ENCODE measurements around the gene MED13L.

DNA sequence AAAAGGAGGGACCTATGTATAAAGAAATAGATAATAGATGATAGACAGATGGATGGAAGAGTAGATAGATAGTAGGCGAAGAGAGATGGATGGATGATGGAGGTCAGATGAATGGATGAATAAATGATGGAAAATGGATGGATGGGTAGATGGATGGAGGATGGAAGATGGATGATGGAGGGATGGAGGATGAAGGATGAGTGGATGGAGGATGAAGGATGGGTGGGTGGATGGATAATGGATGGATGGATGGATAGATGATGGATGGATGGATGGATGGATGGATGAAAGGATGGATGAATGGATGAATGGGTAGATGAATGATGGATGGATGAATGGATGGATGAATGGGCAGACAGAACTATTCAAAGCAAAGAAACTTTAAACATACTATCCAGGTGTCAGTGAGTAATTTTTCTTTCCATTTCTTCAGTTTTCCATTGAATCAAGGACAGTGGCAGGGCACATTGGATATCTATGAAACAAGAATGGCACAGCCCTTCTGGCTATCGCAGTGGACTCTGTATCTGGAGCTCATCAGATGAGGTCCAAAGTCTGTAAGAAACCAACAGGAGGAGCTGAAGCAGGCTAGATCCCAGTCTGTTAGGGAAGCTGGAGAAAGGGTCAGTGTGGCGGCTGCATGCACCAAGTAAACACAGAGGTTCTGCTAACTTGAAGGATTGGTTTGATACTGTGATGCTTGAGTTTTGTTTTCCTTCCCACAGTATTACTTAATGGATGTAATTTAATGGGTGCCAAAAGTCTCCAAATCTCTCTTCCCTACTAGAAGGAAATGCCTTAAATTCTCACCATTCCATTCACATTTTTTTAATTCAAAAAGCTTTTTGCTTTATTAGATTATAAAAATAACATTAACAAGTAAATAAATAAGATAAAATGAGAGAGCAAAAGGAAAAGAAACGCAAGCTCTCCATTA is 18.1 kb upstream of the MED13L start:
- TF ChIP-seq, protein P1, sequence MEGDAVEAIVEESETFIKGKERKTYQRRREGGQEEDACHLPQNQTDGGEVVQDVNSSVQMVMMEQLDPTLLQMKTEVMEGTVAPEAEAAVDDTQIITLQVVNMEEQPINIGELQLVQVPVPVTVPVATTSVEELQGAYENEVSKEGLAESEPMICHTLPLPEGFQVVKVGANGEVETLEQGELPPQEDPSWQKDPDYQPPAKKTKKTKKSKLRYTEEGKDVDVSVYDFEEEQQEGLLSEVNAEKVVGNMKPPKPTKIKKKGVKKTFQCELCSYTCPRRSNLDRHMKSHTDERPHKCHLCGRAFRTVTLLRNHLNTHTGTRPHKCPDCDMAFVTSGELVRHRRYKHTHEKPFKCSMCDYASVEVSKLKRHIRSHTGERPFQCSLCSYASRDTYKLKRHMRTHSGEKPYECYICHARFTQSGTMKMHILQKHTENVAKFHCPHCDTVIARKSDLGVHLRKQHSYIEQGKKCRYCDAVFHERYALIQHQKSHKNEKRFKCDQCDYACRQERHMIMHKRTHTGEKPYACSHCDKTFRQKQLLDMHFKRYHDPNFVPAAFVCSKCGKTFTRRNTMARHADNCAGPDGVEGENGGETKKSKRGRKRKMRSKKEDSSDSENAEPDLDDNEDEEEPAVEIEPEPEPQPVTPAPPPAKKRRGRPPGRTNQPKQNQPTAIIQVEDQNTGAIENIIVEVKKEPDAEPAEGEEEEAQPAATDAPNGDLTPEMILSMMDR (IDR thresholded peaks at IDR 0.05), result no peak
- no peak for TF ChIP-seq CHD2 (IDR thresholded peaks at IDR 0.05; ENCODE audit: low read length, partially characterized antibody)
- TF ChIP-seq TCF12 (IDR thresholded peaks at IDR 0.05), result no peak
- TF ChIP-seq RAD21 (IDR thresholded peaks at IDR 0.05; ENCODE audit: low read length), result no peak
- no peak for TF ChIP-seq REST (IDR thresholded peaks at IDR 0.05; ENCODE audit: low read depth, low read length)

Data from SK-N-SH (cell line).